OCI-LY7 (cell line): Measurements from ENCODE around the gene ANKS1B. TPM values are rescaled to one million over a fixed set of nuclear protein-coding genes. Genes with fewer than 3 reads are reported as not detected.

ENCODE experiments used
- BruUV-seq: library from RNA; stranded (reverse); fragments of 400-500 nt; replicated peaks from 2 replicates; lab custom pipeline; 2021; lab: Mats Ljungman, UMichigan
- CTCF ChIA-PET: fragments of 300-600 bp; sonication (Branson Sonifier 250); formaldehyde crosslinking; loops from one replicate; lab custom pipeline; 2022; ENCODE audit warnings: antibody characterized with exemption; ENCODE audit not compliant: unreplicated experiment; lab: Charles Lee
- POLR2A ChIA-PET: fragments of 300-600 bp; sonication (Branson Sonifier 250); formaldehyde crosslinking; loops from one replicate; lab custom pipeline; 2022; ENCODE audit warnings: antibody characterized with exemption; lab: Charles Lee
- DNase-seq: peaks from one replicate; pipeline ENCODE4 v3.0.0-alpha.2; 2015; ENCODE audit warnings: low spot score
- H2AFZ ChIP-seq: fragments of 200-600 bp; sonication (generic), shearing (Covaris generic); 2 replicates; pipeline ENCODE4 v1.6.1; 2014; ENCODE audit warnings: mild to moderate bottlenecking, antibody characterized with exemption, low read length, moderate library complexity
- H3K27ac ChIP-seq: fragments of 200-600 bp; sonication (generic); 2 replicates; pipeline ENCODE4 v1.5.1; 2014; ENCODE audit warnings: mixed run types, low read depth, mild to moderate bottlenecking, moderate library complexity, low read length, inconsistent platforms; ENCODE audit not compliant: poor library complexity, severe bottlenecking
- H3K36me3 ChIP-seq: fragments of 200-600 bp; sonication (generic); 2 replicates; pipeline ENCODE4 v1.6.1; 2014; ENCODE audit warnings: mild to moderate bottlenecking, antibody characterized with exemption, low read length, moderate library complexity, mixed read lengths; ENCODE audit not compliant: insufficient read depth
- H3K4me1 ChIP-seq: fragments of 200-600 bp; sonication (generic); 2 replicates; pipeline ENCODE4 v1.5.1; 2014; ENCODE audit warnings: mild to moderate bottlenecking, low read length; ENCODE audit not compliant: insufficient read depth, poor library complexity, severe bottlenecking
- H3K4me2 ChIP-seq: fragments of 200-600 bp; sonication (generic); 2 replicates; pipeline ENCODE4 v1.6.1; 2014; ENCODE audit warnings: mild to moderate bottlenecking, low read length
- H3K4me3 ChIP-seq: fragments of 200-600 bp; sonication (generic); 2 replicates; pipeline ENCODE4 v1.5.1; 2014; ENCODE audit warnings: mild to moderate bottlenecking, low read depth, low read length; ENCODE audit not compliant: poor library complexity, severe bottlenecking
- H3K79me2 ChIP-seq: fragments of 200-600 bp; sonication (generic); 2 replicates; pipeline ENCODE4 v1.6.1; 2016; ENCODE audit warnings: low read depth, mild to moderate bottlenecking, low read length, moderate library complexity, mixed read lengths; ENCODE audit not compliant: insufficient read depth
- H3K9me2 ChIP-seq: fragments of 200-600 bp; sonication (generic); 2 replicates; pipeline ENCODE4 v1.6.1; 2016; ENCODE audit warnings: mild to moderate bottlenecking, low read length, mixed read lengths; ENCODE audit not compliant: insufficient read depth
- H3K9me3 ChIP-seq: fragments of 200-600 bp; sonication (generic); 2 replicates; pipeline ENCODE4 v1.6.1; 2014; ENCODE audit warnings: mild to moderate bottlenecking, mixed run types, low read length, mixed read lengths
- H4K20me1 ChIP-seq: fragments of 200-600 bp; sonication (generic); 2 replicates; pipeline ENCODE4 v1.6.1; 2014; ENCODE audit warnings: mild to moderate bottlenecking, antibody characterized with exemption, low read length, moderate library complexity, mixed read lengths; ENCODE audit not compliant: insufficient read depth
- CTCF ChIP-seq: fragments of 200-600 bp; sonication (generic); conservative IDR thresholded peaks from 2 replicates; pipeline ENCODE4 v1.5.1; 2014; ENCODE audit warnings: mild to moderate bottlenecking, antibody characterized with exemption, low read length, moderate library complexity, mixed read lengths
- EZH2phosphoT487 ChIP-seq: fragments of 200-600 bp; sonication (generic); IDR thresholded peaks from 2 replicates; pipeline ENCODE4 v1.6.1; 2018; ENCODE audit warnings: low read depth, borderline replicate concordance, mild to moderate bottlenecking, mixed run types, antibody characterized with exemption, low read length, moderate library complexity, mixed read lengths
- intact Hi-C: fragments of 100-400 bp; cut with micrococcal nuclease; formaldehyde crosslinking; loops from one replicate; pipeline ENCODE4 v1.10.0; 2022; ENCODE audit not compliant: unreplicated experiment
- total RNA-seq, 2 experiments: library from RNA; depleted of rRNA in 1 of 2; stranded (reverse); fragments of >200 nt in 1 of 2; shearing (Covaris generic) in 1 of 2; gene quantifications; 2 replicates each; pipeline ENCODE4 v1.2.3, GENCODE V29; 2014 to 2022

Gene ANKS1B
- total RNA-seq, 2 experiments from 2014 or later = 2.9 to 6.0 TPM

- intact Hi-C loops = no loop called here
- no peaks in the 10 kb centered on the region; the same call in 1 of the 2 replicates for H3K9me2 ChIP-seq
- ChIA-PET POLR2A (no interaction called here), CTCF (no interaction called here)
- H4K20me1 ChIP-seq = no peaks in the 10 kb centered on the region
- no peaks in the 10 kb centered on the region for H3K79me2 ChIP-seq
- H2AFZ ChIP-seq = no peak overlapping the region
- no peaks in the 10 kb centered on the region for H3K36me3 ChIP-seq
- no TSS peak for BruUV-seq
- H3K9me3 ChIP-seq = no peaks in the 10 kb centered on the region
- no peak for TF ChIP-seq EZH2phosphoT487
- no peak for TF ChIP-seq CTCF
- DNase-seq = no peak
- H3K4me3 ChIP-seq = no peak overlapping the region
- H3K4me1 ChIP-seq = no peaks in the 10 kb centered on the region
- no peak overlapping the region for H3K27ac ChIP-seq
- H3K4me2 ChIP-seq = no peak overlapping the region
These were observed 979.1 kb downstream of the ANKS1B start for GRCh38 chr12:99005601-99006000.

GRCh38 chr12:99004799-99005466, 979.8 kb downstream of the ANKS1B start:
- TF ChIP-seq CTCF (no peak), EZH2phosphoT487 (no peak)
- CTCF ChIA-PET = no interaction called here

GRCh38 chr12:99002731-99003130, 982.0 kb downstream of the ANKS1B start:
- no peaks in the 10 kb centered on the region for H3K4me1 ChIP-seq
- no peak for DNase-seq
- no peak overlapping the region for H3K27ac ChIP-seq
- H3K4me3 ChIP-seq = no peak overlapping the region
- intact Hi-C loops = no loop called here
- no TSS peak for BruUV-seq
- no peaks in the 10 kb centered on the region; the same call in 1 of the 2 replicates for H3K9me2 ChIP-seq
- no peak overlapping the region for H2AFZ ChIP-seq
- H3K79me2 ChIP-seq = no peaks in the 10 kb centered on the region
- CTCF ChIA-PET = no interaction called here
- no peaks in the 10 kb centered on the region for H3K36me3 ChIP-seq
- no peaks in the 10 kb centered on the region for H4K20me1 ChIP-seq
- no peak overlapping the region for H3K4me2 ChIP-seq
- TF ChIP-seq EZH2phosphoT487 (no peak), CTCF (no peak)
- H3K9me3 ChIP-seq = no peaks in the 10 kb centered on the region
- POLR2A ChIA-PET = interaction anchor here (0.5 to 0.6 kb wide), 2 partner anchors 843 to 982 kb away, joined by 3 read pairs; no protein-coding TSS in a partner anchor

More at GRCh38 chr12:99004799-99005466, 979.8 kb downstream of the ANKS1B start:
- Histone ChIP-seq H4K20me1 (no peaks in the 10 kb centered on the region), H3K9me3 (no peaks in the 10 kb centered on the region), H3K4me2 (no peak overlapping the region), H3K79me2 (no peaks in the 10 kb centered on the region), H3K36me3 (no peaks in the 10 kb centered on the region), H3K9me2 (no peaks in the 10 kb centered on the region; the same call in 1 of the 2 replicates), H2AFZ (no peak overlapping the region), H3K4me3 (no peak overlapping the region), H3K27ac (no peak overlapping the region), H3K4me1 (no peaks in the 10 kb centered on the region)
- POLR2A ChIA-PET = no interaction called here
- DNase-seq = no peak
- intact Hi-C loops = no loop called here
- BruUV-seq = no TSS peak
